ENCODE measurements around the gene KRTAP12-2.

KRTAP12-2 gene, protein sequence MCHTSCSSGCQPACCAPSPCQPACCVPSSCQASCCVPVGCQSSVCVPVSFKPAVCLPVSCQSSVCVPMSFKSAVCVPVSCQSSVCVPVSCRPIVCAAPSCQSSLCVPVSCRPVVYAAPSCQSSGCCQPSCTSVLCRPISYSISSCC

DNA sequence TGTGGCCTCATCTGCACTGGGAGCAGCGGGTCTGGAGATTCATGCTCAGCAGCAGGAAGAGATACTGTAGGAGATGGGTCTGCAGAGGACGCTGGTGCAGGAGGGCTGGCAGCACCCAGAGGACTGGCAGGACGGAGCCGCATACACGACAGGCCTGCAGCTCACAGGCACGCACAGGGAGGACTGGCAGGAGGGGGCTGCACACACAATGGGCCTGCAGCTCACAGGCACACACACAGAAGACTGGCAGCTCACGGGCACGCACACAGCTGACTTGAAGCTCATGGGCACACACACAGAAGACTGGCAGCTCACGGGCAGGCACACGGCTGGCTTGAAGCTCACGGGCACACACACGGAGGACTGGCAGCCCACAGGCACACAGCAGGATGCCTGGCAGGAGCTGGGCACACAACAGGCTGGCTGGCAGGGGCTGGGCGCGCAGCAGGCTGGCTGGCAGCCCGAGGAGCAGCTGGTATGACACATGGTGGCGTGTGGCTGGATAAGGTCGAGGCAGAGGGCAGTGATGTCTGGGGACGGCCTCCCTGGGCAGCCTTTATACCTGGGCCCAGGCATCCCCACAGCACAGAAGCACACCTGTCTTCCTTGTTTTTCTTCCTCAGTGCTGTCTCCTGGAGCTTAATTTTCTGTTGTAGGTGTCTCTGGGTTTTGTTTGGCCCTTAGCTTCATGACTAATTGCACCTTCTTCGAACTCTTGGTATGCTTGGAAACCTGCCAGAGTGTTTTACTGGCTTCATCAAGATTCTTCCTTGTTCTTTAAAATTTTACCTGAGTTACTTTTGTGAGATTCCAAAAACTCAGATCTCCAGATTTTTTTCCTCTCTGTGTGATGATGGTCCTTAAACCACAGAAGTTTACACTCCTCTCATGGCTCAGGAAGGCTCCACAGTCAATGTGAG, at the start of gene KRTAP12-2:
TSS of gene KRTAP12-2 (minus strand) at position 527 of the 920 bp plus-strand sequence. CDS start at position 486, 41 bp downstream.
- FAIRE-seq (no peak), DNase-seq (ENCODE audit: insufficient read length, low spot score) (no peak)

DNA sequence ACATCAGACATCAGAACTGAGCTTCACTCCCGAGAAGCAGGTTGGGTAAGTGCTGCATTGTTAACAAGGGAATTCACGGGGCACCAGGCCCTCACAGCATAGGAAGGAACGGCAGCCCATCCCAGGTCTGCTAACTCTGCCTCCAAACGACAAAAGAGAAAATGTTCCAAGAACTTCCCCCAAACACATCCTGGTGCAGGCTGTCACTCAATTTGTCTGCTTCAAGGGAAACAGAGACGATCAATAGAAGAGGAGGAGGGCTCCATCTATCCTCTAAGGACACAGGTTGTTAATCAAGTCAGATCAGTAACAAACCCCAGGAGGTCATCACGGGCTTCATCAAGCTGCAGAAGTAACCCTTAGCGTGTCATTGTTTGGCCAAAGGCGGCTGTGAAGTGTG, 48.2 kb upstream of the KRTAP12-2 start:
- FAIRE-seq, result no peak

DNA sequence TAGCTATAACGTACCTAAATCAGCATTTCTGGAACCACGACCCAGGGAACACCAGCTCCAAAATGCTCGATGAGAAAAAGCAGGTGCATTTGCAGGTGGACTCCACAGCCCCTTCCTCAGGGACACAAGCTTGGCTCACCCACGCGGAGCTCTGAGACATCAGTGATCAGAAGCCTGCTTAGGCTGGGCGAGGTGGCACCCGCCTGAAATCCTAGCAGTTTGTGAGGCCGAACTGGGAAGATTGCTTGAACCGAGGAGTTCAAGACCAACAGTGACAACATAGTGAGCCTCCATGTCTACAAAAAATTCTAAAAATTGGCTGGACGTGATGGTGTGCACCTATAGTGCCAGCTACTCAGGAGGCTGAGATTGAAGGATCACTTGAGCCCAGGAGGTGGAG, 47.1 kb upstream of the KRTAP12-2 start:
- no peak for DNase-seq (ENCODE audit: insufficient read length, low spot score)
- no peak for FAIRE-seq

More for the DNA sequence above, 48.2 kb upstream of the KRTAP12-2 start:
- no peak for DNase-seq (ENCODE audit: insufficient read length, low spot score)

DNA sequence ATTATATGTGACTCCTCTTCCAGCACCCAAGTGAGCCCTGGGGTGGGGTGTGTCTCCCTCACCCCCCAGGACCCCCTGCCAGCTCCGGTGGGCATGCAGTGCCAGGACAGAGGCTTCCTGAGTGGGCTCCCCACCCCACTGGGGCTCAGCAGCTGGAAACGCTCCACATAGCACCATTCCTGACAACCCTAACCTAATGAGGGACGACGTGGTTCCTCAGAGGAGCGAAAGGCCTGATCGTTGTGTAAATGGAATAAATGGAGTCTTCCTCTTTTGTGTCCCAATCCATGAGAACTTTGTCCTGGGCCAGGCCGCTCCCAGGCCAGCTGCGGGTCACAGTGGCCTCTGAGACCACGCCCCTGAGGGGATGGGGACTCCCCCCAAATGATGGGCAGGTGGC, 46.4 kb upstream of the KRTAP12-2 start:
- FAIRE-seq (no peak), DNase-seq (ENCODE audit: insufficient read length, low spot score) (no peak)

DNA sequence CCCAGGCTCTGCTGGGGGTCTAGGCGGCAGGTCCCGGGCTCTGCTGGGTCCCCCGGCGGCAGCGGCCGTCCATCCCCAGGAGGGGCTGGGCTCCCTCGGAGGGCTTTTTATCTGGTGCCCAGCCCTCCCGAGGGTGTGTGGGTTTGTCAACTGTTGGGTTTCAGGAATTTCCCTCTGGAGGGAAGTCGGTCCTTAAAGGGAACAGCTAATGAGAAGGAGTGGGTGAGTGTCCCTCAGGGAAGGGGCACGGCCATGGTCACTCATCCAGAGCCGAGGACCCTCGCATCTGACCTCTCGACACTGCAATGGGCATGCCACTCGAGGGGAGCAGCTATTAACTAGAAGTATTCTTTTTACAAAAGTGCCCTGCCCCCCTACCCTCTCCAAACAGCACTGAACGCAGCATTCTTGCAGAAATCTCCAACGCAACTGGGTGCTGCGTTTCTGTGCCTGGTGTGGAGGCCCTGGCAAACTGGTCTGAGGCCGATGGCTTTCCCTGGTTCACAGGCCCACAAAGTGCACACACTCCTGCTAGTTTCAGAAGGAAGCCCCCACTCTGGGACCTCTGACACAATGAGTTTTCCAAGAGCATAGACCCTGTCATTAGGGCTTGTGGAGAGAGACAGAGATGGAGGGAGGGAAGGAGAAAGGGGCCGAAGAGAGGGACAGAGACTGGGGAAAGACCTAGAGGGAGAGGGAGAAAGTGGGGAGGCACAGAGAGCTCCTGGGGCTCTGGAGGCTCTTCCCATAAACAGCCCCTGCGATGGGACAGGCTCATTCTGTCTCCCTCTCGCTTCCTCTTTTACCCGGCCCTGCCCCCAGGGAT, 45.7 kb upstream of the KRTAP12-2 start:
- FAIRE-seq (no peak), DNase-seq (ENCODE audit: insufficient read length, low spot score) (no peak)

DNA sequence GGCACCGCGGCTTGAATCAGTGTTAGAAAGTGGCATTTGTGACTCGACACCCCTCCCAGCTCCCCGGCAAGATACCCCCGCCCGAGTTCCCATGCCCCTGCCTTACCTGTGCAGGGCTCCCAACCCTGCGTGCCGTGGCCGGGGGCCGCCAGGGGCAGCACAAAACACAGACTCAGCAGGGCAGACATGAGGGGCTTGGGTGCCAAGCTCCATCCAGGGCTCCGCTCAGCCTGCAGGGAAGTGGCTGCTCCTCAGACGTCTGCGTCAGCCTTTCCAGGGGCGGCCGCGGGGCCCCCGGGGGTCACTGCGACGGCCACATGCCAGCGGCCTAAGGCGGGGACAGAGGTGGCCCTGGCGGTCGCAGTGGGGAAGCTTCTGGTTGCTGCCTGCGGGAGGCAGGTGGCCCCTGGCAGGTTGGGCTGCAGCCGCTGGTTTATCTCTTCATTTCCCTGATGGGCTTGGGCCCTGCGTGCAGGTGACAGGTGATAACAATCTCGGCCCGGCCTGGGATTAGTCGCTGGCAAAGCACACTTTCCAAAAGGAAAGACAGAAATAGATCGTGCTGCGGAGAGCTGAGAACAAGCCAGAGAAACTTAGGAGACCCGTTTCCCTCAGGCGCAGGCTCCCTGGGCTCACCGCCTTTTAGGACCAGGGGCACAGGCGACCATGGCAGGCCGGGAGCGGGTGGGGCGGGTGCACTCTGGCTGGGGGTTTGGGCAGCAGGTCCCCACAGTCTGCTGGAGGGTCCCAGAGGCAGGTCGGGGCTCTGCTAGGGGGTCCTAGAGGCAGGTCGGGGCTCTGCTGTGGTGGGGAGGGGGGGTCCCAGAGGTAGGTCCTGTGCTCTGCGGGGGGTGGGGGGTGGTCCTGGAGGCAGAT, 44.8 kb upstream of the KRTAP12-2 start, which contains the start of gene TSPEAR:
TSS of gene TSPEAR (minus strand) at position 246 of the 876 bp plus-strand sequence. CDS start at position 188, 58 bp downstream.
- FAIRE-seq (no peak), DNase-seq (ENCODE audit: insufficient read length, low spot score) (no peak)

DNA sequence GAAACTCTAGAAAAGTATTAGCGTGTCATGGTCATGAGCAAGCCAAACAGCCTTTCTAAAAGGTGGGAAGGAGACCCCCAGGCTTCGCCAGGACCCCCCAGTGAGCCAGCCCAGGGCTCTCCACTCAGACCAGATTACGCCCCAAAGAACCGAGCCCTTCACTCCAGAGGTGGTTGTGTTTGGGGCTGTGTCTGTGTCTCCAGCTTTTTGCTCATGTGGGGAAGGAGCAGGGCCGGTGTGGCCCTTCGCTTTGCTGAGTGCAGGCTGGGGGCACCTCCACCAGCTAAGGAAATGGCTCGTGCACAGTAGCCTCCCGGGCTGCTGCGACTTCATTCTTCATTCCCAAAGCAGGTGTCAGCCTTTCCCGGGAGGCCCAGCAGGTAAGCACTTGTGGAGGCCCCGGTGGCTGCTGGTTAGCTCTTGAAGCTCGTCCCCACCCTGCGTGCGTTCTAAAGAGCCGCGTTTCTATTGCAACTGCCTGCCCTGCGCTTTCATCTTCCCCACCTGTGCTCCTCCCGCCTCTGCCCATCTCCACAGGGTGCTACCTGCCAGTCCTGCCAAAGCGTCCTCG, 44.1 kb upstream of the KRTAP12-2 start:
- FAIRE-seq (no peak), DNase-seq (ENCODE audit: insufficient read length, low spot score) (no peak)

DNA sequence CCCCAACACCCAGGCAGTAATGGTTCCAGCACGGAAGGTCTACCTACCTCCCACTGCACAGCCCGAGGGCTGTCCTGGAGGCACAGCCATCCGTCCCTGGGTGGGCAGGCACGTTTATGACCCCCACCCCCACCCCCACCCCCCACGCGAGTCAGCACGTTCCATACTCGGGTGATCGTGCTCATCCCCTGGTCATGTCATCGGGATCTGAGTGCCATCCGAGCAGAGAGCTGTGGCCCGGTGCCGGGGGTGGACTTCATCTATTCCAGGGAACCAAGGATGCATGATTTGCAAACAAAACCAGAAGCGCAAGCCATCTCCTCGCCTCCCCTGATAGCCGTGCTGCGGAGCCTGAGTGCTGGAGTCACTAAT, 43.6 kb upstream of the KRTAP12-2 start:
- no peak for FAIRE-seq
- DNase-seq (ENCODE audit: insufficient read length, low spot score), result no peak

DNA sequence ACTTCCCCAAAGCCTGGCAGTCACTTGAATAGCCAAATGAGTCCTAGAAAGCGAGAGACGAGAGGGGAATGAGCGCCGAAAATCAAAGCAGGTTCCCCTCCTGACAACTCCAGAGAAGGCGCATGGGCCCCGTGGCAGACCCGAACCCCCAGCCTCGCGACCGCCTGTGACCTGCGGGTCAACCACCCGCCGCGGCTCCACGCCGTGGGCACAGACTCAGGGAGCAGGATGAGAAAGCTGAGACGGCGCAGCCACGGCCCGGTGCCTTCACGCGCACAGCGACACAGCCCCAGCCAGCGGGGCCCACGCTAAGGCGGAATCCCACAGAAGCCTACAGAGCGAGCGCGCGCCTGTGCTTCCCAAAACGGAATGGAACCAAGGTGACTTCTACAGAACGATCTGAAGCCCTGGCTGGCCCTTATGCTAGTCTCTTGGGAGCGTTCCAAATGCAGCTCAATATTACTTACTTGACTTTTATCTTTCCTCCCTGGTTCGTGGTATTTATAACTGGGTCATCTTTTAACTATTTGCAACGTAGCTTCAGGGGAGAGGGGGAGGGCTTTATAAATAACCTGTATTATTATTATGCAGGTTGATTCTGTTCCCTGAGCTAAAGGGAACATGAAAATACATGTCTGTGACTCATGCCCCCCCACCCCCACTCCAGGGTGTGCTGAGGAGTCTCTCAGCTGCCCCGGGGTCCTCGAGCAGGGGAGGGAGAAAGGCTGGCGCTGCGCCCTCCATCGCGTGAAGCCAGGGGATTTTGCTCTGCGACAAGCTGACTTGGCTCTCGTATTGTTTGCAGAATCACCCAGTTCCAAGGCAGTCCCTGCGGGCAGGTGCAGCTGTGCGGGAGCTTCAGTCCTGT, 42.9 kb upstream of the KRTAP12-2 start:
- DNase-seq (ENCODE audit: insufficient read length, low spot score) (no peak), FAIRE-seq (no peak)

DNA sequence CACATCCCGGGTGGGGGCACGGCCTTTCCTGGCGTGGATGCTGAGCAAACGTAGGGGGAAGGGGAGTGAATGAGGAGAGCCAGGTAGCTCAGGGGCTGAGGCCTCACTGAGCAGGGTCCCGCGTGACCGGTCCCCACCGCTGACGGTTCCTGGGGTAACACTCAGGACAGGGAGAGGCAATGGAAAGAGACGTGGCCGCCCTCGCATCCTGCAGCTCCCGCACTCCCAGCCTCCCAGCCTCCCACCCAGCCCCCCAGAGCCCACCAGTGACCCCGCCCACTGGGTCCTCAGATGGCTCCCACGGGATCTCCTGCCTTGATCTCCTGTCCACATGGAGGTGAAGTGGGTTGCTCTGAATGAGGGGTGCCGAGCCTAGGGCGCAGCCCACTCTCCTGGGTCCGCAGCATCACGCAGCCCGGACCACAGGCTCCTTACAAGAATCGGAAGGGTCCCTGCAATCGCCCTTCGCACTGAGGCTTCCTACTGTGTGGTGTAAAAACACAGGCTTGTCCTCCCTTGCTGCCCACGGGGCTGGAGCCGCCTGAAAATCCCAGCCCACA, 42.2 kb upstream of the KRTAP12-2 start:
- FAIRE-seq, result no peak
- no peak for DNase-seq (ENCODE audit: insufficient read length, low spot score)

DNA sequence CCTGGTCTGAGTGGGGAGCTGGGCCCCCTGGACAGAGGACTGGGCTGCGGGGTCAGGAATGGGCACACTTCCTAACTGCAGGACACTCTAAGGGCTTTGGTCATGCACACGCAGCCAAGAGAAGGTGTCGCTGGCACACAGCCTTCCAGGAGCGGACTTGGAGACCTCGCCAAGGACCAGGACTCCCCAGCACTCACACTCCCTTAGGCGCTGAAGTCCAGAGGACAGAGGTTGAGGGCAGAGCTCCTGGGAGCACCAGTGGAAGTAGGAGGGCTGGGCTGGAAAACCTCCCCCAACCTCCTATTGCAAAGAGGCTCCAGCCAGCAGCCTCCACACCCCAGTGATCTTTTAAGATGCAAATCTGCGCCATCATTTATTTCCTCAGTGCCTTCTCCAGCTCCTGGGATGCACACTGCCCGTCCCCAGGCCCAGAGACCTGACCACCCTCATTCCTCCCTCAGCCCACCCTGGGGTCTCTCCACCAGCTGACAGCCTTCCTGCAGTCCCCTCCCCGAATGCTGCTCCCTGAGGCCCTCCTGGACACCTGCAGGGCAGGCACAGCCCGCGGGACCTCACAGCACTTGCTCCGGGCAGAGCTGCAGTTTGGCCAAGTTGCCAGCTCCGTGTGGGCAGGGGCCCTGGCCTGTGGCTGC, 41.6 kb upstream of the KRTAP12-2 start:
- no peak for DNase-seq (ENCODE audit: insufficient read length, low spot score)
- no peak for FAIRE-seq

DNA sequence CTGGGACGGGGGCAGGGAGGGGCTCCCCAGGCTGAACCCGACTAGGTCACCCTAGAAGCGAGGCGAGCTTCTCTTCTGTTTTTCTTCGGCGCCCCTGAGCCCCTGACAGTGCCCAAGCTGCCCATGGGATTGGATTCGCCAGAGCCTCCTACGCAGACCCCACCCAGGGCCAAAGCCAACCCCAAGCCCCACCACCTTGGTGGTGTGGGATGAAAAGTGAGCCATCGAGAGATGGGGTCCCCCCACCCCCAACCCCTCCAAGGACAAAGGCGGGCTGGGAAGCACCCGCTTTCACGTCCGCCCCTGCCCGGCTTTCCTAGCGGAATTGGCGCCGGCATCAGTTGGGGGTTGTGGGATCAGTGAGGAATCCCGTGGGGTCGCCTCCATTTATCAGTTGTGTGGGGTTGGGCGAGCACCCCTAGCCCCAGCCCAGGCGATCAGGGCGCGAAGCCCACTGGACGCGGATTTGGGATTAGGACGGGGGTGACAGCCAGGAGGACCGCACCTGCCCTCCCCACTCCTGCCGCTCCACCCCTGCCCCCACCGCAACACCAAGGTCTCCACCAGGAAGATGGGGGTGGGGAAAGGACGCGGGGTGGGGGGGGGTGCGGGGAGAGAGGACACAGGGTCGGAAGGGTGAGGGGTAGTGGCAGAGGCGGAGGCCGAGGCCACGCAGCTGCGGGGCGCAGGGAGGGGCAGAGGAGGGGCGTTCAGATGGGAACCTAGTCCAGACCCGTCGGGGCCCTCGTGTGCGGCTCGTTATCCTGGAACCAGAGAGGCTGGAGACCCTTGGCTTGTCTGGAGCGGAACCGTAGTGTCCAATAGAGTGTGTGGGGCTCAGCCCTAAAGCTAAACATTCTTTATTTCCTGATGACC, 40.2 kb upstream of the KRTAP12-2 start:
- FAIRE-seq (no peak), DNase-seq (ENCODE audit: insufficient read length, low spot score) (no peak)

DNA sequence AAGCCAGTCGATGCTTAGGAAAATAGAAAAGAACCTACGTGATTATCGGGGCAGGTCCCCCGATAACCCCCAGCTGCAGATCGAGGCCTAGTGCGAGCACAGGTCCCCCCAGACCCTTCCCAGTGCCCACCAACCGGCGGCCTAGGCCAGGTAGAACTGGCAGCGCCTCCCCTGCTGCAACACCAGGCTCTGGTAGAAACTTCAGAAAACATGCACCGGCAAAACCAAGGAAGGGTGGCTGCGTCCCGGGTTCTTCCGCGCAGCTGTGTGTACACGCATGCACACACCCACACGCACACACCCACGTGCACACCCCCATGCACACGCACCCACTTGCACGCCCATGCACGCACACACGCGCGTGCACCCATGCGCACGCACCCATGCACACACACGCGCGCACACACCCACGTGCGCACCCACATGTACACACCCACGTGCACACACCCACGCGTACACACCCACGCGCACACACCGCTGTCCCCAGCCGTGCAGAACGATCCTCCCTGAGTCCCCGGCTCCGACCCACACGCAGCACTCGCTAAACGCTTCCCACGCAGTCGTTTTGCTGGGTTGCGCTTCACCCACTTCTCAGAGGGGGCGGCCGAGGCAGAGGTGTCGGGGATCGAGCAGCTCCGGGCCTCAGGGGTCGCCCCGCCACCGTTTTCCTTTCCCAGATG, 39.4 kb upstream of the KRTAP12-2 start:
- DNase-seq (ENCODE audit: insufficient read length, low spot score), result no peak
- FAIRE-seq, result no peak

DNA sequence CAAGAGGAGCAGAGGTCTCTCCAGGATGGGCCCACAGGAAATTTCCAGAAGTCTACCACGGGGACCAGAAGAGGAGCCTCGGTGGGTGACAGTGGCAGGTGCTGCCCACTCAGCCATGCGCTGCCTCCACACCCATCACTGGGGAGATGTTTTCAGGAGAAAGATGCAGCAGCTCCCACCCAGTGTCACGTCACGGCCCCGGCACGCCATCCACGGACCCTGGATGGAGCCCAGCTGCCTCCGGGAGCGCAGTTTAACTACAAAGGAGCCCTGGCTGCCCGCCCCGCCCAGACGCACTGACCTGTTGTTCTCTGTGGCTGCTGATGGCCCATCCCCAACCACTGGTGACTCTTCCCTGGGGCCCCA, 37.9 kb upstream of the KRTAP12-2 start:
- FAIRE-seq (no peak), DNase-seq (ENCODE audit: insufficient read length, low spot score) (no peak)

DNA sequence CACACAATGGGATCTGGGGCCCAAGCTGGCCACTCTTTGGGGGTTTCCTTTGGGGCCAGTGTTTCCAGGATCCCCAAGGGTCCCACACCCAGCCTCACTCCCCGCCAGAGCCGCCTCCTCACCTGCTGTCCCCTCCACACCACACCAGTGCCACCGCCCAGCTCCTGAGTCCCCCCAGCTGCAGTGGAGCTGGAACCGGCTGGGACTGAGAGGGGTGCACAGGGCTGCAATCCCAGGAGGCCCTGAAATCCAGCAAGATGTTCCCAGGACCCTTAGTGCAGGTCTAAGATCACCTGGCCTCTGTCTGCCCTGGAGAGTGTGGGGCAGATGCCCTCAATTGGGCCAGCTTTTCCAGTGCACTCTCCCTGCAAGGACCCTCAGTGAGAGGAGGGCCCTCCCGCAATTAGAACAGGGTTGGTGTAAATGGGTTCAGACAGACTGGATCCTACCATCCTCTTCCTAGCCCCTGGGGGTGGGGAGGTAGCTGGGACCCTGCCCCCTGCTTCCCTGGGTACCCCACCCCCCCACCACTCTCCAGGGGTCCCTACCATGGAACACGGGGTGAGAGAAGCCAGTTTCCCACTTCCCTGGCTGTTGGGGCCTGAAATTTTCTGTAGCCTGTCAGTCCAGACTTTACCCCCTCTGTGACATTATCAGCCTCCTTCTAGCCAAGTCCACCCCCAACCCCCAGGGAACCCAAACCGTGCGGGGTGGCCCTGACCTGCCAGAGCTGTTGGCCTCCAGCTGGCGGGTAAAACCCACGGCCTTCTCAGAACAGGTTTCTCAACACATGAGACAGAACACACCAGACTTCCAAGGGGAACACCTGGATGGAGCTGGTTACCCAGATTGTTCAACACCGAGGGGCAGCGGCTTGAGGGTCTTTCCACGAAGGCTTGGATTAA, 37.3 kb upstream of the KRTAP12-2 start:
- DNase-seq (ENCODE audit: insufficient read length, low spot score) (no peak), FAIRE-seq (no peak)
